Left ventricle myocardium inferior (tissue), 1 donor: ENCODE measurements around the gene RPS15A. TPM values are rescaled to one million over a fixed set of nuclear protein-coding genes. Genes with fewer than 3 reads are reported as not detected.
"Not testable (repeated sequence)": the region's sequence is repeated elsewhere in the genome, so short reads cannot be mapped to it uniquely, and the experiment has no call there.

Experiments
- DNase-seq: peaks from one replicate; pipeline ENCODE4 v3.0.0-alpha.2; 2020
- H3K27ac ChIP-seq: fragments of 200-600 bp; replicated peaks from 2 replicates; pipeline ENCODE4 v1.8.0; 2021
- H3K27me3 ChIP-seq: fragments of 200-600 bp; 2 replicates; pipeline ENCODE4 v1.8.0; 2021; ENCODE audit warnings: low read depth
- H3K36me3 ChIP-seq: fragments of 200-600 bp; 2 replicates; pipeline ENCODE4 v1.8.0; 2021
- H3K4me1 ChIP-seq: fragments of 200-600 bp; 2 replicates; pipeline ENCODE4 v1.8.0; 2021
- H3K4me3 ChIP-seq: fragments of 200-600 bp; 2 replicates; pipeline ENCODE4 v1.8.0; 2021; ENCODE audit warnings: mild to moderate bottlenecking, moderate library complexity
- H3K9me3 ChIP-seq: fragments of 200-600 bp; replicated peaks from 2 replicates; pipeline ENCODE4 v1.8.0; 2021
- CTCF ChIP-seq: fragments of 200-600 bp; IDR thresholded peaks from 2 replicates; pipeline ENCODE4 v1.8.0; 2021; ENCODE audit warnings: antibody characterized with exemption, mild to moderate bottlenecking, borderline replicate concordance
- intact Hi-C: fragments of 100-400 bp; cut with micrococcal nuclease; formaldehyde crosslinking; loops from one replicate; pipeline ENCODE4 v1.11.0; 2022
- total RNA-seq: library from RNA; stranded (reverse); fragmentation: NEBNext Ultra II Directional; extraction: Animal tissue kit (Norgen Biotek cat#: 25700); gene quantifications from one replicate; pipeline ENCODE4 v1.2.1, GENCODE V29; 2021
- donor health status: DM: no; HTN: yes; CAD: no; lungs with severe emphysema.

Gene RPS15A
- total RNA-seq, 1 donor from 2014 or later, result 683 TPM

GRCh38 chr16:18783430-18784341, 6.4 kb downstream of the RPS15A start:
- no peaks in the 10 kb centered on the region for H3K9me3 ChIP-seq
- intact Hi-C loops, result no loop called here
- no peak overlapping the region for H3K27ac ChIP-seq
- no peaks in the 10 kb centered on the region for H3K27me3 ChIP-seq
- peaks cover 54% of the 10 kb centered on the region for H3K4me1 ChIP-seq
- no peak for DNase-seq
- H3K36me3 ChIP-seq, result peaks cover 64% of the 10 kb centered on the region
- TF ChIP-seq CTCF, result no peak
- H3K4me3 ChIP-seq, result no peak overlapping the region

GRCh38 chr16:18782697-18783429, 7.3 kb downstream of the RPS15A start:
- Histone ChIP-seq H3K4me1 (peaks cover 46% of the 10 kb centered on the region), H3K9me3 (no peaks in the 10 kb centered on the region), H3K27me3 (no peaks in the 10 kb centered on the region), H3K36me3 (peaks cover 56% of the 10 kb centered on the region), H3K4me3 (no peak overlapping the region), H3K27ac (no peak overlapping the region)
- intact Hi-C loops, result no loop called here
- no peak for DNase-seq
- TF ChIP-seq CTCF, result no peak

- intact Hi-C loops, H3K27ac ChIP-seq, H3K4me3 ChIP-seq, H3K9me3 ChIP-seq, DNase-seq, H3K27me3 ChIP-seq: not testable (repeated sequence)
- Histone ChIP-seq H3K4me1 (peaks cover 29% of the 10 kb centered on the region), H3K36me3 (peaks cover 40% of the 10 kb centered on the region)
Measured at GRCh38 chr16:18781232-18781631, 8.9 kb downstream of the RPS15A start.

- H3K27me3 ChIP-seq, H3K27ac ChIP-seq, H3K9me3 ChIP-seq, H3K4me3 ChIP-seq, DNase-seq, intact Hi-C loops: not testable (repeated sequence)
- H3K36me3 ChIP-seq, result peaks cover 33% of the 10 kb centered on the region
- H3K4me1 ChIP-seq, result peaks cover 22% of the 10 kb centered on the region
Measured at GRCh38 chr16:18780460-18781026, 9.6 kb downstream of the RPS15A start.

- intact Hi-C loops, H3K27me3 ChIP-seq, H3K36me3 ChIP-seq, H3K4me1 ChIP-seq, H3K9me3 ChIP-seq, H3K4me3 ChIP-seq, DNase-seq, H3K27ac ChIP-seq: not testable (repeated sequence)
Measured at GRCh38 chr16:18777664-18778063, 12.5 kb downstream of the RPS15A start.

DNA sequence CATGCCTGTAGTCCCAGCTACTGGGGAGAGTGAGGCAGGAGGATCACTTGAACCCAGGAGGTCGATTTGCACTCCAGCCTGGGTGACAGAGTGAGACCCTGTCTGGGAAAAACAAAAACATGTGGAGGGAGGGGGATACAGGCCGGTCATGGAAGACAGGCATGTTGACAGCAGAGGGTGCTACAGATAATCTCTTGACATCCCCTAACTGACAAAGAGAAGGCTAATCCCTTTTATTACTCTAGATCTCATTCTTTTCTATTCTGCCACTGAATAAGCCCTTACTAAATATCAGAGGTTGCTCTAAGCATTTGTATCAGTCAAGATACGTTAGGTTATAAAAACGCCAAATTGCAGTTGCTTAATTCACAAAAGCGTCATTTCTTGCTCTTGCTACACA, 13.8 kb downstream of the RPS15A start:
- DNase-seq, intact Hi-C loops, H3K27ac ChIP-seq, H3K4me3 ChIP-seq, H3K36me3 ChIP-seq, H3K4me1 ChIP-seq, H3K27me3 ChIP-seq, H3K9me3 ChIP-seq: not testable (repeated sequence)

DNA sequence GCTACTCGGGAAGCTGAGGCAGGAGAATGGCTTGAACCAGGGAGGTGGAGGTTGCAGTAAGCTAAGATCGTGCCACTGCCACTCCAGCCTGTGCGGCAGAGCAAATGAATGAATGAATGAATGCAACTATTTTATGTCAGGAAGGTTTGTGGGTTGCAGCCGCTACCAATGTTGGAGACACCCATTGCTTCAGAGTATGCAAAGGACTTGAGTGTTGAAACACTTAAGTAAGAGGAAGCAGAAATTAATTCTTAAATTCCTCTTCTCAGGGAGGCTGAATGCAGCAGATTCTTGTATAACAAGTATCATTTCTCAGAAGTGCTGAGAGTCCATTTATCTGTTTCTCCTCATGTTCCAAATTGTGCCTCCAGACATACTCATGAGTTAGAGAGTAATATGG, 15.5 kb downstream of the RPS15A start:
- H3K4me3 ChIP-seq, H3K36me3 ChIP-seq, H3K27me3 ChIP-seq, intact Hi-C loops, DNase-seq, H3K4me1 ChIP-seq, H3K9me3 ChIP-seq, H3K27ac ChIP-seq: not testable (repeated sequence)

DNA sequence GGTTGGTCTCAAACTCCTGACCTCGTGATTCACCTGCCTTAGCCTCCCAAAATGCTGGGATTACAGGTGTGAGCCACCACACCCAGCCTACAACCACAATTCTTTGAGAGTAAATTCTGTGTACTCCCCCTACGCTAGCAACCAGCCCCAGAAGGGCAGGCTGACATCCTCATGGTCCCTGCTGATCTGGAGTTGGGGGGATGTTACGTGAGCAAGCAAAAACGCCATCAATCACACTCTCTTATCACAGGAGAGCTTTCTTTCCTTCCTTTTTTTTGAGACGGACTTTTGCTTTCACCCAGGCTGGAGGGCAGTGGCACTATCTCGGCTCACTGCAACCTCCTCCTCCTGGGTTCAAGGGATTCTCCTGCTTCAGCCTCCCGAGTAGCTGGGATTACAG, 18.0 kb downstream of the RPS15A start:
- H3K27me3 ChIP-seq, H3K27ac ChIP-seq, H3K4me1 ChIP-seq, H3K36me3 ChIP-seq, H3K9me3 ChIP-seq, DNase-seq, H3K4me3 ChIP-seq, intact Hi-C loops: not testable (repeated sequence)

GRCh38 chr16:18770336-18770962, 19.7 kb downstream of the RPS15A start:
- H3K27me3 ChIP-seq, H3K4me1 ChIP-seq, intact Hi-C loops, H3K9me3 ChIP-seq, DNase-seq, H3K36me3 ChIP-seq, H3K4me3 ChIP-seq, H3K27ac ChIP-seq: not testable (repeated sequence)

DNA sequence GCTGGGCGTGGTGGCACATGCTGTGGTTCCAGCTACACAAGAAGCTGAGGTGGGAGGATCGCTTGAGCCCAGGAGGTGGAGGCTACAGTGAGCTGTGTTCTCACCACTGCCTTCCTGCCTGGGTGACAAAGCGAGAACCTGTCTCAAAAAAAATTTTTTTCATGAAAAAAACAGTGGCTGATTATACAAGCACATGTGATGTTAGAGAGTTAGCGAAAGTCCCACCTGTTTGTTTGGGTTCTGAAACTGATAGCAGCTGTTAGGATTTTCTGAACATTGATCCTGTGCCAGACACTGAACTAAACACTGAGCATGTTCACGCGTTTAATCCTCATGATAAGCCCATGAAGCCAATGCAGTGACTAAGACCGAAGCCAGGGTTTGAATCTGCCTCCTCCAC, 22.9 kb downstream of the RPS15A start:
- H3K36me3 ChIP-seq, H3K27me3 ChIP-seq, DNase-seq, intact Hi-C loops, H3K27ac ChIP-seq, H3K4me1 ChIP-seq, H3K9me3 ChIP-seq, H3K4me3 ChIP-seq: not testable (repeated sequence)

DNA sequence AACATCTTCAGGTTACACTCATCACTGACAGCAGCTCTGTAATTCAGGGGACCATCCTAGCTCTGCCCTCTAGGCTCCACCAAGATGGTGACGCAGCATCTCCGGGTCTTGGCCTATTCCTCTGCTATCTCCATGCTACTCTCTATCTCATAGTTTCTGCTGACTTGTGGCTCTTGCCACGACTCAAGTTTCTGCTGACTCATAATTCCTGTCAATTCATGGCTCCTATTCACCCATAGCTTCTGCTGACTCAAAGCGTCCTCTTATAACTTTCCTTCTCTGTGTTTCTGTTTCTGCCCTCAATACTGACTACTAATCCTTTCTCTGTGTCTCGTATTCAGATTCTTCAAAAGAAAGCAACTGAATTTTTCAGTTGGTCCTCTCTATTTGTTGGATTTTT, 27.4 kb downstream of the RPS15A start:
- H3K4me1 ChIP-seq, H3K36me3 ChIP-seq, H3K27me3 ChIP-seq, intact Hi-C loops, DNase-seq, H3K4me3 ChIP-seq, H3K9me3 ChIP-seq, H3K27ac ChIP-seq: not testable (repeated sequence)
